ENCODE measurements around the gene HOXC5. TPM values are rescaled to one million over a fixed set of nuclear protein-coding genes. Genes with fewer than 3 reads are reported as not detected.
"Not testable (repeated sequence)": the region's sequence is repeated elsewhere in the genome, so short reads cannot be mapped to it uniquely, and the experiment has no call there.

HOXC5 gene
- total RNA-seq, 1 donor from 2014 or later, result not detected

DNA sequence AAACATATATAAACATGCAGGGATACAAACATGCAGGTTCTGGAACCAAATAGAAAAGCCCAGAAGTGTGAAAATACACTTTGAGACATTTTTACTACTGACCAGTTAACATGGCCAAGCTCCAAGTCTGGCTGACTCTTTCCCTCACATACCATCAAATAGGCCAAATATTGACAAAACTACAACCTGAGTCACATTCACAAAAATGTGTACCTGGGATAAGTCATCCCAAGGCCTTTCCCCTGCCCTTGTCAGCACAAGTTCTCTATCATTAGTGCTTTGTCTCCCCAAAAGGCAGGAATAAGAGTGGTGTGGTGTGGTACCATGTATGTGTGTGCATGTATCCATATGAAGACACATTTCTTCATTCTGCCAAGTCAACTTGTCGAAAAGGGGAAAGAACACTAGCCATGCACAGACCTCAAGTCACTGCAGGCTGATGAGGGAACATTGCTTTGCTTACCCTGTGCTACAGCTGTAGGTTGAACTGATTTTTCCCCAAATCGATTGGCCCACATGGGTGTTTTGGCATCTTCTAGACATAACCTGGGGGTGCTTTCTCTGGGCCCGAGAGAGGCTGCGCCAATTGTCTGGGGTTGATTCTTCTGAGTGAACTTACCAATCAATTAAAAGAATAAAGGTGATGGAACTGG lies 35.7 kb downstream of the HOXC5 start:
- Mint-ChIP-seq H3K27ac (ENCODE audit: unreplicated experiment) (no peak overlapping the region), H3K27me3 (ENCODE audit: unreplicated experiment) (peaks cover 14% of the 10 kb centered on the region), H3K4me1 (ENCODE audit: low read depth, unreplicated experiment) (peaks cover 4% of the 10 kb centered on the region), H3K4me3 (ENCODE audit: unreplicated experiment) (no peak overlapping the region), H3K36me3 (ENCODE audit: unreplicated experiment) (no peaks in the 10 kb centered on the region), H3K9me3 (ENCODE audit: unreplicated experiment) (peaks cover 2% of the 10 kb centered on the region)
- DNase-seq, result no peak
- TF ChIP-seq, protein P1, sequence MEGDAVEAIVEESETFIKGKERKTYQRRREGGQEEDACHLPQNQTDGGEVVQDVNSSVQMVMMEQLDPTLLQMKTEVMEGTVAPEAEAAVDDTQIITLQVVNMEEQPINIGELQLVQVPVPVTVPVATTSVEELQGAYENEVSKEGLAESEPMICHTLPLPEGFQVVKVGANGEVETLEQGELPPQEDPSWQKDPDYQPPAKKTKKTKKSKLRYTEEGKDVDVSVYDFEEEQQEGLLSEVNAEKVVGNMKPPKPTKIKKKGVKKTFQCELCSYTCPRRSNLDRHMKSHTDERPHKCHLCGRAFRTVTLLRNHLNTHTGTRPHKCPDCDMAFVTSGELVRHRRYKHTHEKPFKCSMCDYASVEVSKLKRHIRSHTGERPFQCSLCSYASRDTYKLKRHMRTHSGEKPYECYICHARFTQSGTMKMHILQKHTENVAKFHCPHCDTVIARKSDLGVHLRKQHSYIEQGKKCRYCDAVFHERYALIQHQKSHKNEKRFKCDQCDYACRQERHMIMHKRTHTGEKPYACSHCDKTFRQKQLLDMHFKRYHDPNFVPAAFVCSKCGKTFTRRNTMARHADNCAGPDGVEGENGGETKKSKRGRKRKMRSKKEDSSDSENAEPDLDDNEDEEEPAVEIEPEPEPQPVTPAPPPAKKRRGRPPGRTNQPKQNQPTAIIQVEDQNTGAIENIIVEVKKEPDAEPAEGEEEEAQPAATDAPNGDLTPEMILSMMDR (IDR thresholded peaks at IDR 0.05; ENCODE audit: partially characterized antibody, unreplicated experiment), result no peak

DNA sequence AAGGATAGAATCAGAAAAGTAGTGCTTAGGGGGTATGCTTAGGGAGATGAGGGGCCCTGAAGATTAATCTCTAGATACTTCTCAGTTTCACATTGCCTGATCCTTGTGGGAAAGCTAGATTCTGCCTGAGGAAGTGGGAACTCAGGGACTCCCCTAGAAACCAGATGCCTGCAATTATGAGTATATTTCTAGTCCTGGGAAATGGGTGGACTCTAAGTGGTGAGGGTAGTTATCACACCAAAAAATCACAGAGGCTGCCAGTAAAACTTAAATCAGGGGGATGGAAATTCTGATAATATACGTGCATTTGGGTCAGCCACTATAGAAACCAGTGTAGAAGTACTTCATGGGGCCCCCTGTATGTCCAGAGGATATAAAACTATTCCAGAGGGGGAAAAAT lies 39.1 kb downstream of the HOXC5 start:
- no peak overlapping the region for H3K27ac Mint-ChIP-seq (ENCODE audit: unreplicated experiment)
- H3K4me3 Mint-ChIP-seq (ENCODE audit: unreplicated experiment), result no peak overlapping the region
- no peaks in the 10 kb centered on the region for H3K36me3 Mint-ChIP-seq (ENCODE audit: unreplicated experiment)
- peaks cover 4% of the 10 kb centered on the region for H3K4me1 Mint-ChIP-seq (ENCODE audit: low read depth, unreplicated experiment)
- DNase-seq, result no peak
- peaks cover 14% of the 10 kb centered on the region for H3K27me3 Mint-ChIP-seq (ENCODE audit: unreplicated experiment)
- peaks cover 2% of the 10 kb centered on the region for H3K9me3 Mint-ChIP-seq (ENCODE audit: unreplicated experiment)
- TF ChIP-seq, protein P1 (IDR thresholded peaks at IDR 0.05; ENCODE audit: partially characterized antibody, unreplicated experiment), result no peak

DNA sequence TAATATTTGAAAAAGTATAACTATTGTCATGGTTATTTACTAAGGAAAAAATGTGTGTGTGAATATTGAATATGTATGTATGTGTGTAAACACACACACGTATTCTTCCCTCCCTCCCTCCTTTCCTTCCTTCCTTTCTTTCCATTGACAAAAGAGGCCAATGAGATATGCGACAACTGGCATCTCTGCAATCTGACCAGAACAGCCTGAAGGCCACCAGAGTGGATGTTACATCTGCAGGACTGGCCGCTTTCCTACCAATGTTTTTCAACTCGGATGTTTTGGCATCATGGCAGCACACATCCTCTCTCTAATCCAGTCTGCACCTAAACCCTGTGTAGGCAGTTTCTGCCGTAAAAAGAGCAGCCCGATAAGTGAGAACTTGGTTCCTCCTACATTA lies 41.5 kb downstream of the HOXC5 start:
- no peak for DNase-seq
- no peaks in the 10 kb centered on the region for H3K36me3 Mint-ChIP-seq (ENCODE audit: unreplicated experiment)
- H3K27ac Mint-ChIP-seq (ENCODE audit: unreplicated experiment), result no peak overlapping the region
- TF ChIP-seq, protein P1 (IDR thresholded peaks at IDR 0.05; ENCODE audit: partially characterized antibody, unreplicated experiment), result no peak
- H3K4me3 Mint-ChIP-seq (ENCODE audit: unreplicated experiment), result no peak overlapping the region
- H3K4me1 Mint-ChIP-seq (ENCODE audit: low read depth, unreplicated experiment), result peaks cover 4% of the 10 kb centered on the region
- peaks cover 28% of the 10 kb centered on the region for H3K27me3 Mint-ChIP-seq (ENCODE audit: unreplicated experiment)
- H3K9me3 Mint-ChIP-seq (ENCODE audit: unreplicated experiment), result no peaks in the 10 kb centered on the region

DNA sequence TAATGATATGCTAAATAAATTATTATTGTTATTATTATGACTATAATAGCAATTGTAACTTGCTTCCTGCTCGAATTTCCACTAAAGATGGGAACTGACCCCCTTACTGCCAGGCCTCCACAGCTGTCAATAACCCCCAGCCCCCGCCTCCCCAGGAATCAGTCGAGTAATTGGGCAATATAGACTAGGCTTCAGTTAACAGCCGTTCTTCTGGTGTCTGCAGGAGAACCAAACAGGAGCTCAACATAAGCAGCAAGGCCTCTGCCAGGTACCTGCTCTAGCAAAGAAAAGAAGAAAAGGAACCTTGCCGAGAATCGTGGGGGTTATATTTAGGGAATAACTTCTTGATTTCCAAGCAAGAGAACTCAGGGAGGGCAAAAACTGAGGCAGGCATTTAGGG lies 42.6 kb downstream of the HOXC5 start:
- peaks cover 27% of the 10 kb centered on the region for H3K27me3 Mint-ChIP-seq (ENCODE audit: unreplicated experiment)
- peaks cover 3% of the 10 kb centered on the region for H3K9me3 Mint-ChIP-seq (ENCODE audit: unreplicated experiment)
- no peaks in the 10 kb centered on the region for H3K36me3 Mint-ChIP-seq (ENCODE audit: unreplicated experiment)
- H3K4me1 Mint-ChIP-seq (ENCODE audit: low read depth, unreplicated experiment), result peaks cover 6% of the 10 kb centered on the region
- H3K27ac Mint-ChIP-seq (ENCODE audit: unreplicated experiment), result no peak overlapping the region
- DNase-seq, result no peak
- TF ChIP-seq, protein P1 (IDR thresholded peaks at IDR 0.05; ENCODE audit: partially characterized antibody, unreplicated experiment), result no peak
- H3K4me3 Mint-ChIP-seq (ENCODE audit: unreplicated experiment), result no peak overlapping the region

DNA sequence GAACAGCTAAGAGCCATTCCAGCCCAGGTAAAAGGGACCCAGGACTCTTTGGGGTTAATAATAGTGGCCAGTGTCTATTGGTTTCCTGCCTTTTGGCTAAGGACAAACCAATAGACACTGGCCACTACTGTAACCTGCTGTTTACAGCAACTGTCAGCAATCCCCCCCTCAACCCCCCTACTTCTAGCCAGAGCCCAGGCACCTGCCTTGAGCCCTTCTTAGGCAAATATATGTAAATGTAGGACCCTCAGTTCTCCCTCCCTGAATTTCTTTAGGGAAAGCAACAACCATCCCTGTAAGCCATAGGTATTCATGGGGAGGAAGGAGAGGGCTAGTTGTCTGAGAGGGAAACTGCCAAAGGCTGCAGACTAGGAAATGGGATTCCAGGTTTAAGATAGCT lies 43.1 kb downstream of the HOXC5 start:
- Mint-ChIP-seq H3K36me3 (ENCODE audit: unreplicated experiment) (no peaks in the 10 kb centered on the region), H3K4me3 (ENCODE audit: unreplicated experiment) (no peak overlapping the region), H3K27ac (ENCODE audit: unreplicated experiment) (no peak overlapping the region), H3K9me3 (ENCODE audit: unreplicated experiment) (peaks cover 3% of the 10 kb centered on the region), H3K27me3 (ENCODE audit: unreplicated experiment) (peaks cover 31% of the 10 kb centered on the region), H3K4me1 (ENCODE audit: low read depth, unreplicated experiment) (peaks cover 7% of the 10 kb centered on the region)
- TF ChIP-seq, protein P1 (IDR thresholded peaks at IDR 0.05; ENCODE audit: partially characterized antibody, unreplicated experiment), result no peak
- no peak for DNase-seq

DNA sequence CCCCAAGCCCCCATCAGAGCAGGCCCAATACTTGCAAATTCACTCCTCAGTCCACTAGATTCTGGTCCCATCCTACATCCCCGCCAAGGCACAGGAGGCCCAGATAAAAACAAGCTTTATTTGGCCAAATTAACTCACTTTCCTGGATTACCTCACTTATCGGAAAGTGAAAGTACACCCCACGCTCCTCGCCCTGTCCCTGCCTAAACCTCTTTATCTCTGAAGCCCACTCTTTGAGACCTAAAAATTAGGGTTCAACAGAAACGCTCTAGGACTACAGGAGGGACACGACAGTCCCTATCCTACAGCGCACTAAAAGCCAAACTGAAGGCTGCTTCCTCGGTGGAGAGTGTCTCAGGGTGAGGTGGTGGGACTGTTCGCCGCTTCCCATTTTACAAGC lies 45.0 kb downstream of the HOXC5 start:
- not testable (repeated sequence) for H3K4me1 Mint-ChIP-seq (ENCODE audit: low read depth, unreplicated experiment); DNase-seq; H3K27ac Mint-ChIP-seq (ENCODE audit: unreplicated experiment); H3K9me3 Mint-ChIP-seq (ENCODE audit: unreplicated experiment); H3K4me3 Mint-ChIP-seq (ENCODE audit: unreplicated experiment); H3K36me3 Mint-ChIP-seq (ENCODE audit: unreplicated experiment)
- H3K27me3 Mint-ChIP-seq (ENCODE audit: unreplicated experiment), result peaks cover 36% of the 10 kb centered on the region

DNA sequence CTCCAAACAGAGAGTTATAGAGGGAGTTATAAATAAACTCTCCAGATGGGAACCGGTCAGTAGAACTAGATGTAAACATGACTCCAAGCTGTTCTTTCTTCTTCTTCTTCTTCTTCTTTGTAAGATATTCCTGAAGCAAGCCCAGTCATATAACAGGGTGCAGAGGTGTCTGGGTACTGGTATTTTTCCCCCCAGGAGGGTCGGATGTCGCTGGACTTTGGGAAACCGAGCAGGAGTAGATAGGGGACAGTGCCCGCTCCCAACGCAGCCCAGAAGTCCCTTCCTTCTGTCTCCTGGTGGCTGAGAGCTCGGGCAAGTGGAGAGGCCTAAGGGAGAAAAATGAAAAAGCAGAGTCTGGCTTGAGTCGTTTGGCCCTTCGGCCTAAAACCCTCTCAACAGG lies 46.3 kb downstream of the HOXC5 start:
- DNase-seq; H3K36me3 Mint-ChIP-seq (ENCODE audit: unreplicated experiment); H3K4me1 Mint-ChIP-seq (ENCODE audit: low read depth, unreplicated experiment); H3K4me3 Mint-ChIP-seq (ENCODE audit: unreplicated experiment); H3K27ac Mint-ChIP-seq (ENCODE audit: unreplicated experiment): not testable (repeated sequence)
- peaks cover 45% of the 10 kb centered on the region for H3K27me3 Mint-ChIP-seq (ENCODE audit: unreplicated experiment)
- peaks cover 13% of the 10 kb centered on the region for H3K9me3 Mint-ChIP-seq (ENCODE audit: unreplicated experiment)
